ENCODE results near the gene LYZ. TPM values are rescaled to one million over a fixed set of nuclear protein-coding genes. Genes with fewer than 3 reads are reported as not detected.
A peak's percentile ranks its signal among the peaks of the same experiment; 100 is the strongest.

Gene LYZ
- total RNA-seq, 1 donor from 2014 or later: 4.9 TPM

DNA sequence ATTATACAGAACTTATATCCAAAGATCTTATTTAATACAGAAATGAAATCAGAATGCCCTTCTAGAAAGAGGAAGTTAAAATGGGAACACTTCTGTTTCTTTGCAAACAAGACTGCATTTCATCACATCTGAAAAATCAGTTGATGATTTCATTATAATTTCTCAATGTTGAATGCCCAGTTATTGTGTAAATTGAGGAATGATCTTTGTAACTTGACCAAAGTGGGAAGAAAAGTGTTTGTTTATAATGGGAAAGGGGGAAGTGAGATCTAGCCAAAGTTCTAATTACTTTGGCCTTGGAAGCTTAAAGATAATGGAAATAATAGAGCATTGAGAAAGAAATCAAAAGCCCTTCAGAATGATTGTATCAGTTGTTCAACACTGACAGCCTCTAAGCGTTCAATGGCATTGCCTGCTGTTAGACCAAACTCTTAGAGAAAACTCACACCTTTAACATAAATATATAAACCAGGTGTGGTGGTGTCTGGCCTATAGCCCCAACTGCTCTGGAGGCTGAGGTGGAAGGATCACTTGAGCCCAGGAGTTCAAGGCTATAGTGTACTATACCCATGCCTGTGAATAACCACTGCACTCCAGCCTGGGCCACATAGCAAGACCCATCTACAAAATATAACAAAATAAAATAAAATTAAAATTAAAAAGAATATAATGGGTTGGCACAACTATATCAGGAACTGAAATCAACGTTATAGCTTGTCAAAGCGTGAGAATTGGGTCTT is 9.9 kb upstream of the LYZ start:
- FAIRE-seq: no peak
- DNase-seq (ENCODE audit: low spot score in 2 of 2): no peak

DNA sequence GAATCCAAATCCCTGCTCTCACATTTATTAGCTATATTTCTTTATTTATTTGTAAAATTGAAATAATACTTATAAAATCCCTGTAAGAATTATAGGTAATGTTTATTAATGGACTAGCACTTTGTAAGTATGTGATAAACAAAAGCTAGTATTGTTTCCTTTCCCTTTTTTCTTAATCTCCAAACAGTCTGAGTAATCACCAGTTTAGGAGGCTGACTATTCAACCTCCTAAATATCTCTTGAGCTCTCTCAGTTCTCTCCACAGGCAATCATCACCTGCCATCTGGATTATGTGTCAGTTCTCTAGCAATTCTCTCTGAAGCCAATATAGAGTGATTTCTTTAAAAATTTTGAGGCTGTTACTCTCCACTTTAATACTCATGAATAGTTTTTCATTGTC is 9.2 kb upstream of the LYZ start:
- FAIRE-seq: no peak
- DNase-seq (ENCODE audit: low spot score in 2 of 2): no peak

- DNase-seq (ENCODE audit: low spot score in 2 of 2) (no peak), FAIRE-seq (no peak)
Observed at GRCh38 chr12:69339999-69340398, 8.2 kb upstream of the LYZ start.

GRCh38 chr12:69341328-69341727 is 6.9 kb upstream of the LYZ start:
- FAIRE-seq (no peak), DNase-seq (ENCODE audit: low spot score in 2 of 2) (no peak)

DNA sequence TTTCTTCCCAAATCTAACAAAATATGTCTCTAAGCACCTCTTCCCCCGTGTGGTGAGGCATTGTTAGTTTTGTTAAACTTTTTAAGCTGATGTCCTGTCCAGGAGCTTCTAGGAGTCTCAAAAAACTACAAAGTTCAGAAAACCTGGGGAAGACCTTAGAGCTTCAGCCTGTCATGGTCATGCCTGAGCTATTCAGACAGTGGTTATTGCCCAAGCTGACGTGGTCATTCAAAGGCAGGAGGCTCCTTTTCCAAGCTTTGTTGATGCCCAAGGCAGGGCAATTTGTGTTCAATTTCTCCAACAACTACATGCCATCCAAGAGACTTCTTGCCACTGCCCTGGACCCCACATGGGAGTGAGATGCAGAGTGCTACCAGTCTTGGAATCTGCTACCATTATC is 5.8 kb upstream of the LYZ start:
- DNase-seq (ENCODE audit: low spot score in 2 of 2): no peak
- no peak for FAIRE-seq

DNA sequence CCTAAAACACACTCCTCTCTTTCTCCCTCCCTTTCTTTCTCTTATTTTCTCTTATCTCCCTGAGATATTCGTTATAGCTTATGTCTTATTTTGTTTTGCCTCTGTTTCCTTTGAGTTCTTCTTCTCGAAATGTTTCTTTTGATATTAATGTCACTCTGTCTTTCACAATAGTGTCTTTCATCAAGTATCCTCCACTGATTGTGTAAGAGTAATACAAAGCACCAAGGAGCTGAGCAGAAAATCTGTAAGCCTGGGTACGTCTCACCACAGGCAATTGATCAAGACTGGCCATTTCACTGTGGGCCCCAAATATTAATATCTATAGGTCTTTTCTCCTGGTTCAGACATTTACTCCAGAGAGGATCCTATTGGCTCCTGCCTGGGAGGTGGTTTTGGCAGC is 4.8 kb upstream of the LYZ start:
- DNase-seq (ENCODE audit: low spot score in 2 of 2) (no peak), FAIRE-seq (no peak)

GRCh38 chr12:69343885-69344612 is 4.1 kb upstream of the LYZ start:
- DNase-seq (ENCODE audit: low spot score in 2 of 2): no peak
- FAIRE-seq: no peak

DNA sequence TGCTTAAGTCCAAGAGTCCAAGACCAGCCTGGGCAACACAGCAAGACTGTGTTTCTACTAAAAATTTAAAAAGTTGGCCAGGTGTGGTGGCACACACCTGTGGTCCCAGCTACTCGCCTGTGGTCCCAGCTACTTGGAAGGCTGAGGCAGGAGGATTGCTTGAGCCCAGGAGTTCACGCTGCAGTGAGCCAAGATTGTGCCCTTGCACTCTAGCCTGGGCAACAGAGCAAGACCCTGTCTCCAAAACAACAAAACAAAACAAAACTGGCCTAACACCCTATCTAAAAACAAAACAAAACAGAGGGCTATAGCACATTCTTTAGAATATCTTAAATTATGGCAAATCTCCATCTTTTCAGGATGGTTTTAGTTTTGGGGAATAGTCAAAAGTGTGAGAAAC is 3.1 kb upstream of the LYZ start:
- DNase-seq (ENCODE audit: low spot score in 2 of 2) (no peak), FAIRE-seq (no peak)

- no peak for DNase-seq (ENCODE audit: low spot score in 2 of 2)
- FAIRE-seq: no peak
Observed at GRCh38 chr12:69345742-69346141, 2.4 kb upstream of the LYZ start.

GRCh38 chr12:69350002-69350626 is 1.9 kb downstream of the LYZ start:
- FAIRE-seq: no peak

GRCh38 chr12:69350777-69351176 is 2.6 kb downstream of the LYZ start:
- no peak for FAIRE-seq

More at GRCh38 chr12:69350002-69350626, 1.9 kb downstream of the LYZ start:
- no peak for DNase-seq (ENCODE audit: low spot score in 2 of 2)

GRCh38 chr12:69351462-69352236 is 3.5 kb downstream of the LYZ start:
- no peak for FAIRE-seq
- DNase-seq (ENCODE audit: low spot score in 2 of 2): no peak

More at GRCh38 chr12:69350777-69351176, 2.6 kb downstream of the LYZ start:
- no peak for DNase-seq (ENCODE audit: low spot score in 2 of 2)

- no peak for FAIRE-seq
- no peak for DNase-seq (ENCODE audit: low spot score in 2 of 2)
Observed at GRCh38 chr12:69352904-69353303, 4.7 kb downstream of the LYZ start.

- DNase-seq (ENCODE audit: low spot score in 2 of 2) (no peak), FAIRE-seq (no peak)
Observed at GRCh38 chr12:69354172-69354555, 6.0 kb downstream of the LYZ start.

- DNase-seq (ENCODE audit: low spot score in 2 of 2): no peak
- no peak for FAIRE-seq
Observed at GRCh38 chr12:69354556-69355187, 6.5 kb downstream of the LYZ start.

DNA sequence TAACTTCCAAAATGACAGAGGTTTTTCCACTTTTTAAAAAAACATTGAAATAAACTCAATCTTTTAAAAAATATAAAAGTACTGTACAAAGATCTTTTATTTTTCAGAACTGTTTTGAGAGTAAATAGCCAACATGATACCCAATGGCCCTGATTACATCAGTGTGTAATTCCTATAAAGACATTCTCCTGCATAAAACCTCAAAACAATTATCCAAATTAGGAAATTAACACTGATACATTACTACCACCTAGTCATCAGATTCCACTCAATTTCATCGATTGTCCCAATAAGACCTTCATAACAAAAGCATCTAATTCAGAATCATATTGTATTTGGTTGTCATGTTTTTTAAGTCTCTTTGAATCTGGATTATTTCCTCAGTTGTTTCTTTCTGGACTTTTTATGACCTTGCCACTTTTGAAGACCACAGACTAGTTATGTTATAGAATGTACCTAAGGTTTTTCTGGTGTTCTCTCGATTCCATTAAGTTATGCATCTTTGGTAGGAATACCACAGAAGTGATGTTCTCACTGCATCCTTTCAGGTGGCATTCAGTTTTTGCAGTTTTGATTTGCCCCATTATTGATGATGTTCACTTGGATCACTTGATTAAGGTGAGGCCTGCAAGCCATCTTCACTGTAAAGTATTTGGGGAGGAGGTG is 7.3 kb downstream of the LYZ start:
- no peak for FAIRE-seq
- DNase-seq (ENCODE audit: low spot score in 2 of 2): no peak

- DNase-seq (ENCODE audit: low spot score in 2 of 2) (peak; percentile 82), FAIRE-seq (no peak)
Observed at GRCh38 chr12:69359531-69360347, 11.6 kb downstream of the LYZ start, which contains the start of gene YEATS4. TSS of gene YEATS4 (plus strand) at chr12:69359743. CDS start at chr12:69359973, 230 bp downstream.

DNA sequence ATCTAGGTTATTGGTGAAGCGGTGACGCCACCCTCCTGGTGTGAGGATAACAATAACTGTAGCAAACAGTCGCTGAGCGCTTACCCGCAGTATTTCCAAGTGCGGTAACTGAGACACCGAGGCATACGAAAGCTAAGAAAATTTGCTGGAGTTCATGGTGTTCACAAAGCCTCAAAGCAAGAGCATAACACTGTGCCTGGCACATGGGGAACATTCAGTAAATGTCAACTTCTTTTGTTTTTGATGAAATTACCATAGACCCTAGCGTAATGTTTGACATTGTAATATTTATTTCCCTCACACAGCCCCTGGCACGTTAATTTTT is 12.1 kb downstream of the LYZ start:
- FAIRE-seq (no peak), DNase-seq (ENCODE audit: low spot score in 2 of 2) (no peak)

- no peak for FAIRE-seq
Observed at GRCh38 chr12:69366796-69367195, 18.6 kb downstream of the LYZ start.

More at GRCh38 chr12:69366796-69367195, 18.6 kb downstream of the LYZ start:
- no peak for DNase-seq (ENCODE audit: low spot score in 2 of 2)

Data from frontal cortex (tissue), 4 donors.